Limb (tissue), 2 donors: ENCODE results near the gene ITGA2B.
"Not testable (repeated sequence)": the region's sequence is repeated elsewhere in the genome, so short reads cannot be mapped to it uniquely, and the experiment has no call there.

Experiments
- DNase-seq, 2 donors: peaks; one replicate each; pipeline ENCODE4 v3.0.0-alpha.2; 2016; ENCODE audit errors: extremely low spot score in 2 of 2

Gene ITGA2B

DNA sequence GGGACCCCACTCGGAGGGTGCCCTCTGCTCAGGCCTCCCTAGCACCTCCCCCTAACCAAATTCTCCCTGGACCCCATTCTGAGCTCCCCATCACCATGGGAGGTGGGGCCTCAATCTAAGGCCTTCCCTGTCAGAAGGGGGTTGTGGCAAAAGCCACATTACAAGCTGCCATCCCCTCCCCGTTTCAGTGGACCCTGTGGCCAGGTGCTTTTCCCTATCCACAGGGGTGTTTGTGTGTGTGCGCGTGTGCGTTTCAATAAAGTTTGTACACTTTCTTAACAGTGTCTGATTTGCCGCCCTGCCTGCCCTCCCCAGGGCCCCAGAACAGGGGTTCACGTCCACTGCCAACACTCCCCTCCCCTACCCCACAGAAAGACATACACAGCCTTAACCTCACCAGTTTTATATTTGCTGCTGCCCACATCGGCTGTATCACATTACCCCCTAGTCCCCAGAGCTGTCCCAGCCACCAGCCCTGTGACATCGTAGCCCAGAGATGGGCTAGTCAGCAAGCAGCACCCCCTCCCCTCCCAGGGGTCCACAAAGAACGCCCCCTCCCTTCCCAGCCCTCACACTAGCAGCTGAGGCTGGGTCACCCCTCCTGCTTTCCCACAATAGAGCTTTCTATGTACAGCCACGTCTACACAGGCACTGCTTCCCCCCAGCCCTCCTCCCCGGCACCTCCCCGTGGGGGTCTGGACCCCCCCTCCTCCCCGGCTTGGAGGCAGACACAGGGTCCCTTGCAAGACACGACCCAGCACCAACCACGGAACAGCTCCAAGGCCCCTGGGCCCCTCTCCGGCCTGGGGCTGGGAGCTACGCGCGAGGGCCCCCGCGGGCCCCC, 36.4 kb downstream of the ITGA2B start:
- DNase-seq, result peak in 1 of 2 donors; percentile 62

DNA sequence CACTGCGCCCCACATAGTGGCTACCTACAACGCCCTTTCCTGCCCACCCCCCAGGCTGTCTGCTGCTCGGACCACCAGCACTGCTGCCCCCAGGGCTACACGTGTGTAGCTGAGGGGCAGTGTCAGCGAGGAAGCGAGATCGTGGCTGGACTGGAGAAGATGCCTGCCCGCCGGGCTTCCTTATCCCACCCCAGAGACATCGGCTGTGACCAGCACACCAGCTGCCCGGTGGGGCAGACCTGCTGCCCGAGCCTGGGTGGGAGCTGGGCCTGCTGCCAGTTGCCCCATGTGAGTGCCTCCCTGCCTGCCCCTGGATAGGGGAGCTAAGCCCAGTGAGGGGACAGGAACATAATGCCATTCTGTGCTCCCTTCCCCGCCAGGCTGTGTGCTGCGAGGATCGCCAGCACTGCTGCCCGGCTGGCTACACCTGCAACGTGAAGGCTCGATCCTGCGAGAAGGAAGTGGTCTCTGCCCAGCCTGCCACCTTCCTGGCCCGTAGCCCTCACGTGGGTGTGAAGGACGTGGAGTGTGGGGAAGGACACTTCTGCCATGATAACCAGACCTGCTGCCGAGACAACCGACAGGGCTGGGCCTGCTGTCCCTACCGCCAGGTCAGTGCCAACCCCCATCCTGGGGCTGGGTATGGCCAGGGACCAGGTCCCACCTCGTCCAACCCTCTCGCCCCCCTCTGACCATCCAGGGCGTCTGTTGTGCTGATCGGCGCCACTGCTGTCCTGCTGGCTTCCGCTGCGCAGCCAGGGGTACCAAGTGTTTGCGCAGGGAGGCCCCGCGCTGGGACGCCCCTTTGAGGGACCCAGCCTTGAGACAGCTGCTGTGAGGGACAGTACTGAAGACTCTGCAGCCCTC, 37.3 kb downstream of the ITGA2B start:
- no peak for DNase-seq

DNA sequence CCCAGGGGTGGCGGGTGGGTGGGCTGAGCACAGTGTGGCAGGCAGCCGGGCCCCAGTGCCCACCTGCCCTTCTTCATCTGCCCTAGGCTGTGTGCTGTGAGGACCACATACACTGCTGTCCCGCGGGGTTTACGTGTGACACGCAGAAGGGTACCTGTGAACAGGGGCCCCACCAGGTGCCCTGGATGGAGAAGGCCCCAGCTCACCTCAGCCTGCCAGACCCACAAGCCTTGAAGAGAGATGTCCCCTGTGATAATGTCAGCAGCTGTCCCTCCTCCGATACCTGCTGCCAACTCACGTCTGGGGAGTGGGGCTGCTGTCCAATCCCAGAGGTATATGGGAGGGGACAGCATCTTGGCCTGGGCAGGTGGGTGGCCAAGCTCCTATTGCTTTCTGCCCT, 38.0 kb downstream of the ITGA2B start:
- DNase-seq, result no peak

DNA sequence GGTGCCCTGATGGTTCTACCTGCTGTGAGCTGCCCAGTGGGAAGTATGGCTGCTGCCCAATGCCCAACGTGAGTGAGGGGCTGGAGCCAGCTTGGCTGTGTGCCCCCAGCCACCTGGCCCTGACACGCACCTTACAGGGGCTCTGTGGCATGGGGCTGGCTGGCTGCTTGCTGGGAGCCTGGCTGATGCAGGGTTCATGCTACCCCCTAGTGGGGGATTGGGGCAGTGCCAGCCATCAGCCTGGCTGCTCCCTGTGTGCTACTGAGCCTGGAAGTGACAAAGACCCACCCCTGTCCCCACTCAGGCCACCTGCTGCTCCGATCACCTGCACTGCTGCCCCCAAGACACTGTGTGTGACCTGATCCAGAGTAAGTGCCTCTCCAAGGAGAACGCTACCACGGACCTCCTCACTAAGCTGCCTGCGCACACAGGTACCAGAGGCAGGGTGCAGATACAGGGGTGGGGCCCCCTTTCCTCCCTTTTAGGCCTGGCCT, 38.7 kb downstream of the ITGA2B start:
- peak in 1 of 2 donors; percentile 84 for DNase-seq

DNA sequence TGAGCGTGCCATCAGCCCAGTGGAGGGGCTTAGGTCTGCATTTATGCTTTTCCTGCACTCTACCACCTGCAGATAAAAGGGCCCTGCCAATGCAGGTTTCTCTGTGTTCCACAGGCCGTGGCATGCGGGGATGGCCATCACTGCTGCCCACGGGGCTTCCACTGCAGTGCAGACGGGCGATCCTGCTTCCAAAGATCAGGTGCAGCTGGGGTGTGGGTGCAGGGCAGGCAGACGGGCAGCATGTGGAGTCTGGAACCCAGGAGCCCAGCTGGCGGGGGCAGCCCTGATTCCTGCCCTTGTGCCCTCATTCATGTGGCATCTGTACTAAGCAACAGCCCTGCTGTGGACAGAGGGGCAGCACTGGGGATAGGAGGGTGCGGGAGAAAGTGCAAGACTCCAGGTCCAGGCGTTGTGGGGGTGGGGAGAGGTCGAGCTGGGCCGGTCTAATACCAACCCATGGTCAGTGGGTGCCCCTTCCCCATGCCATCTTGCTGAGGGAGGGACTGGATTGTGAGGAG, 39.8 kb downstream of the ITGA2B start:
- DNase-seq, result no peak

DNA sequence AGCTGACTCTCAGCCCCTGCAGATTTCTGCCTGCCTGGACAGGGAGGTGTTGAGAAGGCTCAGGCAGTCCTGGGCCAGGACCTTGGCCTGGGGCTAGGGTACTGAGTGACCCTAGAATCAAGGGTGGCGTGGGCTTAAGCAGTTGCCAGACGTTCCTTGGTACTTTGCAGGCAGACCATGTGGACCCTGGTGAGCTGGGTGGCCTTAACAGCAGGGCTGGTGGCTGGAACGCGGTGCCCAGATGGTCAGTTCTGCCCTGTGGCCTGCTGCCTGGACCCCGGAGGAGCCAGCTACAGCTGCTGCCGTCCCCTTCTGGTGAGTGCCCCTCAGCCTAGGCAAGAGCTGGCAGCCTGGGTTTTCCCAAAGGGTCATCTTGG, 40.5 kb downstream of the ITGA2B start:
- no peak for DNase-seq

DNA sequence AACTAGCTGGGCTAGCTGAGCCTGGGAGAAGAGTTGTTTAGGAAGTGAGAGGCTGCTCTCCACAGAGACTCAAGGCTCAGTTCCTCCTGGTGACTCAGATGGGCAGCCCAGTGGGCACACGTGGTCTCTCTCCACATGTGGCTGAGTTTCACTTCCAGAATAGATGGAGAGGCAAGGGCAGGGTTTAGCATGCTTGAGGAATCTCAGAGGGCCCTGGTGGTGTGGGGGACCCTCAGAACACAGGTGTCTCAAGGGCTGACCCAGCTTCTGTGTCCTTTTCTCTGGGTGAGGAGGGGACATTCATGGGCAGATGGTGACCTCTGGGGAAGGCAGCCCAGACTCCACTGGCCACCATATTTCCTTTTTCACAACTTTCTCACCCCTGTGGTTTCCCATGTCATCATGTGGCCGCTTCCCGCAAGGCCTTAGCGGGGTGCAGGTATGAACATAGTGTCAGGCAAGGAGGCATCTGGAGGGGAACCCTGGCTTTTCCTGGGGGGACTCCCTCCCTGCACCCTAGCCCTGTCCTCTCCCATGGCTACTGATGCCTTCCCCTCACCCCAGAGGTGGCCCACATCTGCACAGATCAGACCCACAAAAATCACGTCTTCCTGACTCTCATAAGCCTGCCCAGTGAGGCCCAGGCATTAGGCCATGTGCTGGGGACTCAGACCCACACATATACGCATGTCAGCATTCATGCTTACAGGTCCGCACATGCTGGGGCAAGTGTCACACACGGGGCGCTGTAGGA, 41.0 kb downstream of the ITGA2B start:
- DNase-seq, result no peak

DNA sequence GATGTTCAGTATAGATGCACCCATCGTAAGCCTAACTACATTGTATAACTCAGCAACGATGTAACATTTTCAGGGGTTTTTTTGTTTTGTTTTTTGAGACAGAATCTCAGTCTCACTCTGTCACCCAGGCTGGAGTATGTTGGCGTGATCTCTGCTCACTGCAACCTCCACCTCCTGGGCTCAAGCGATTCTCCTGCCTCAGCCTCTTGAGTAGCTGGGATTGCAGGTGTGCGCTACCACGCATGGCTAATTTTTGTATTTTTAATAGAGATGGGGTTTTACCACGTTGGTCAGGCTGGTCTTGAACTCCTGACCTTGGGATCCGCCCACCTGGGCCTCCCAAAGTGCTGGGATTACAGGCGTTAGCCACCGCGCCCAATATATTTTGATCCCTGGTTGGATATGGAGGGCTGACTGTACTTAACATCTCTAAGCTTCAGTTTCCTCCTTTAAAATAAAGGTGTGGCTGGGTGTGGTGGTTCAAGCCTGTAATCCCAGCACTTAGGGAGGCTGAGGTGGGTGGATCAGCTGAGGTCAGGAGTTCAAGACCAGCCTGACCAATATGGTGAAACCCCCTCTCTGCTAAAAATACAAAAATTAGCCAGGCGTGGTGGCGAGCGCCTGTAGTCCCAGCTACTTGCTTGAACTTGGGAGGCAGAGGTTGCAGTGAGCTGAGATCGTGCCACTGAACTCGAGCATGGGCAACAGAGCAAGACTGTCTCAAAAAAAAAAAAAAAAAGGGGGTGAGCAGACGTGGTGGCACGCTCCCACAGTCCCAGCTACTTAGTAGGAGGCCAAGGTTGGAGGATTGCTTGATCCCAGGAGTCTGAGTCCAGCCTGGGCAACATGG, 42.0 kb downstream of the ITGA2B start:
- DNase-seq, result not testable (repeated sequence)

DNA sequence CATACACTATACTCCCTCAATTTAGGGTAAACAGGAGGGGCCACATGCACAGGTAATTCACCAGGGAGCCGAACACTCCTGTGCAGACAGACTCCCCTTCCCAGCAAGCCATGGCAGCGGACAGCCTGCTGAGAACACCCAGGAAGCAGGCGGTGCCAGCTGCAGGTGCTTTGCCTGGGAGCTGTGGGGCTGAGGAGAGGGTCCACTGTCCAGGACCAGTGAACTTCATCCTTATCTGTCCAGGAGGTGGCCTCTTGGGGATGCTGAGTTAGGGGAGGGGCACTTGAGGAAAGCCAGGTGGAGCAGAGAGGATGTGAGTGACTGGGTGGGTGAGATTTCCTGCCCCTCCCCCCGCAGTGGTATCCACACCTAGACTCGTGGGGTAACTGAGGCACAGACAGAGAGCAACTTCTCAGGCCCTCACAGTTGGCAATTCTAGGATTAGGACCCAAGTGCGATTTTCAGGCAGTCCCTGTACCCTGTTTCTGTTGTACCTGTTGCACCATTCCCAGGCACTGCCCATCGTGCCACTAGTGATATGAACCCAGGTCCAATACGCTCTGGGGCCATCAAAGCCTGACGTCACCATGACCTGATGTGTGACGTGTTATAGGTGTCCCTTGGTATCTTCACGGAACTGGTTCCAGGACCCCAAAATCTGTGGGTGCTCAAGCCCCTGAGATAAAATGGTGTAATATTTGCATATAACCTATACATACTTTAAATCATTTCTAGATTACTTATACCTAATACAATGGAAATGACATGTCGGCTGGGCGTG, 43.2 kb downstream of the ITGA2B start:
- DNase-seq, result no peak

DNA sequence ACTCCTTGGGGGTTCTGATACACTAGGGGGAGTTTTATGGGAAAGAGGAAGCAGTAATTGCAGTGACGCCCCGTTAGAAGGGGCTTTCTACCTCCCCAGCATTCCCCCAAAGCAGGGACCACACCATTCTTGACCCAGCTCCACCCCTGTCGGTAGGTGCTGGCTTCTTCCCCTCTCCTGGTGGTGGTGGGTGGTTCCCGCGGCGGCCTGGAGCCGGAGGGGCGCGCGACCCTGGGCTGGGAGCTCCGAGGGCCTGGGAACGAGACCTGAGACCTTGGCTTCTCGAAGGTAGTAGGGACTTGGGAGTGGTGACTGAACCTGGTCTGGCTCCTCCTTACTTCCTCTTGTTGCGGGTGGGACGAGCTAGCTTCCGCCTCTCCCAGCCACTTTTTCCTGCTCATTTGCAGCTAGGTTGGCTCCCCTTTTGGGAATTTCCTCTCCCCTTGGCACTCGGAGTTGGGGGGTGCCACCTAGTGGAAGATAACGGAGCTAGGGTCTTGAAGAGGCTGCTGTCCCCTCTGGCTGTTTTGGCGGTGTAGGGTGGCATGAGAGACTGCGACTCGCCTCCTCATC, 43.9 kb downstream of the ITGA2B start:
- peak in 1 of 2 donors; percentile 73 for DNase-seq

DNA sequence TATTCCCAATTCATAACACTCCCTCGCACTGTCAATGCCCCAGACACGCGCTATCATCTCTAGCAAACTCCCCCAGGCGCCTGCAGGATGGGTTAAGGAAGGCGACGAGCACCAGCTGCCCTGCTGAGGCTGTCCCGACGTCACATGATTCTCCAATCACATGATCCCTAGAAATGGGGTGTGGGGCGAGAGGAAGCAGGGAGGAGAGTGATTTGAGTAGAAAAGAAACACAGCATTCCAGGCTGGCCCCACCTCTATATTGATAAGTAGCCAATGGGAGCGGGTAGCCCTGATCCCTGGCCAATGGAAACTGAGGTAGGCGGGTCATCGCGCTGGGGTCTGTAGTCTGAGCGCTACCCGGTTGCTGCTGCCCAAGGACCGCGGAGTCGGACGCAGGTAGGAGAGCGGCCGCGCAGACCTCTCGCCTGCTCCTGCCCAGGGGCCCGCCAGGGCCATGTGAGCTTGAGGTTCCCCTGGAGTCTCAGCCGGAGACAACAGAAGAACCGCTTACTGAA, 44.5 kb downstream of the ITGA2B start, which contains the start of gene GRN:
TSS of gene GRN (plus strand) at position 364 of the 515 bp plus-strand sequence. CDS start 3,863 bp downstream, outside the sequence.
- DNase-seq, result peak; percentile 95 to 99

DNA sequence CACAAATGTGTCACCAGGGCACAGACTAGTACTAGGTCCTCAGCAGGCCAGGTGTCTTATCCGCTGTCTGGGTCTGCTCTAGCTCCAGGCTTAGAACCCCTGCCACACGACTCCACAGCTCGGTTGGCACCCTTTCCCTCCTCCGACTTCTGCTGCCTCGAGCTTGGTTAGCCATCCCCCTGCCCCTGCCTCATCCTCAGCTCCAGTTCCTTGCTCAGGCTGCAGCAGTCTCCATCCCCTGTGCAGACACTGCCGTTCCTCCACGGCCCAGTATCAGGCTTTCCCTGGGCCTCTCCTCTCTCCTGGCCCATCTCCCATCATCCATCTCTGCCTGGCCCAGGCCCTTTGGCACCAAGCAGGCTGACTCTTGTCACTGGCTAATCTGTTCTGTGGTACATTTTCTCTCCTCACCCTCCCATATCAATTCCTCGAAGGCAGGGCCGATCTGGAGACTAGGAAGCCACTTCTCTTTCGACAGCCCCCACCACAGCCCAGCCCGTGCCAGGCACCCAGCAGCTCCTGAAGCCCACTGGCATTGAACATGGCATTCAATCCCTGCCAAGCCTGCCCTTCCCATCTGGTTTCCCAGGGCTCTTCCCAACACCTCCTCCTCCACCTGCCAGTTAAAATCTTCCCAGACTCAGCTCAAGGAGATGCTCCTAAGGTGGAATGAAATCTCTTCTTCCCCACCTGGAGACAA, 45.8 kb downstream of the ITGA2B start:
- no peak for DNase-seq

DNA sequence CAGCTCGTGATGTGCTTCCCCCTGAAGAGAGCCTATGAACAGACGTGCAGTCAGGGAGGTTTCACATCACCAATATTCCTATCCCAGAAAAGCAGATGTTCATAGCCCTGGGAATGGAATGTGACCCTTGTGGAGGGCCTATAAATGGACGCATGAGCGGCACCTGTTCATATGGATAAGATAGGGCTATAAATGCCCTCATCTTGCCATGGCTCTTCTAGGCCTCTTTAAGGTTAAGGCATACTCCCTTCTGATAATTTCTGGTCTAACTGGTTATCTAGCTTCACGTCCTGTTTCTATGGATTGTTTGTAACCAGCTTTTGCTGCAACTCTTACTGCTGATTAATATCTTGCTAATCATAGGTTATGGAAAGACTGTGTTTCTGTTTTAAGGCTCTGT, 48.9 kb downstream of the ITGA2B start:
- DNase-seq, result not testable (repeated sequence)

DNA sequence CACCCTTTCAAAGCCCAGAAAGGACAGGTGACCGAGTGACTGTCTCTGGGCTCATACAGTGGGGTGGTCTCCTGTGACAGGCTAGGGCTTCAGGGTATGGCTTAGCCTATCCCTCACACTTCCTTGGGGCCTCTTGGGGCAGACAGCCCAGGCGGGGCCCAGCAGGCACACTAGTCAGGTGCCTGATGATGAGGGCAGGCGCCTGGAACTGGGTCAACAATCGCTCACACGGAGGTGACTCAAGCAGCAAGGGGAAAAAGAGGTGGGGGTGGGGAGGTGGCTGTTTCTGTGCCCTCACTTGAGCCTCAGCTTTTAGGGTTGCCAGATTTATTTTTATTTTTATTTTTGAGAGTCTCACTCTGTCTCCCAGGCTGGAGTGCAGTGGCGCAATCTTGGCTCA, 50.7 kb downstream of the ITGA2B start:
- DNase-seq, result peak in 1 of 2 donors; percentile 19

DNA sequence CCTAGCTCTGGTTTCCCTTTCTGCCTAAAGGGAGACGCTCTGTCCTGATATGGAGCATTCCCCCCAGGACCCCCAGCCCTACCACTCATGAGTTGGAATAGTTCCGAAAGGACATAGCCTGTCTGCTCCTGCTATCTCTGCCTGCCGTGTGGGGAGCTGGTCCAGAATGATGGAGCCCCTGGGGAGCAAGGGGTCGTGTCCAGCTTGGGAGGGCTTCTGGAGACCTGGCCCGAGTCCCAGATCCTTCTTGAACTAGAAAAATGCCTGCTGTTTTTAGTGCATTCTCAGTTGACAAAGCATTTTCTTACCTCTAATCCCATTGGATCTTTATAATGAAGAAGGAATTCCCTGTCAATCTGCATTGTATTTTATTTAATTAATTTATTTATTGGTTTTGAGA, 53.5 kb downstream of the ITGA2B start:
- DNase-seq, result no peak

DNA sequence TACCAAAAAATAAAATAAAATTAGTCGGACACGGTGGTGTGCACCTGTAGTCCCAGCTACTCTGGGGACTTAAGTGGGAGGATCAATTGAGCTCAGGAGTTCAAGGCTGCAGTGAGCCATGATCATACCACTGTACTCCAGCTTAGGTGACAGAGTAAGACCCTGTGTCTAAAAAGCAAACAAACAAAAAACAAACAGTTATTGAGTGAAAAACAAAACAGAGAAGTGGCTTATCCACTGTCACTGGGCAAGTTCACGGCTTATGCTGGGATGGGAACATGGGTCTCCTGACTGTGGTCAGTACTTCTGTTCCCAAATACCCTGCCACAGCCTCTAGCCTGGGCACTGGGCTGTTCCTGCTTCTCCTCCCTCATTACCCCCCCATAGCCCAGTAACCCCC, 53.9 kb downstream of the ITGA2B start:
- no peak for DNase-seq

DNA sequence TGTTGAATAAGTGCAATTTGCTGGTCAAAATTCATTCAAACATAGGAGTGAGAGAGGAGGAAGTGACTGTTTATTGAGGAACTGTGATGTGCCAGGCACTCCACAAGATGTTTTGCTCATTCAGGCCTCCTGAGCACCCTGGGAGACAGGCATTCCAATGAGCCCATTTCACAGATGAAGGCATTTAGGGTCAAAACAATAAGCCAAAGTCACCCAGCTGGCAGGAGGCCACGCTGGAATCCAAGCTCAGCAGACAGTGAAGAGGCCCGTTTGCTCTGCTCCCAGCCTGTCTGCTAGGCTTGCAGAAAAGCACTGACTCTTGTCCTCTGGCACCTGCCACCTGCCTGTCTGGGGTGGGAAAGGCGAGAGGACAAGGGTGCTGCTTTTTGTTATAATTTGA, 54.7 kb downstream of the ITGA2B start:
- DNase-seq, result no peak

DNA sequence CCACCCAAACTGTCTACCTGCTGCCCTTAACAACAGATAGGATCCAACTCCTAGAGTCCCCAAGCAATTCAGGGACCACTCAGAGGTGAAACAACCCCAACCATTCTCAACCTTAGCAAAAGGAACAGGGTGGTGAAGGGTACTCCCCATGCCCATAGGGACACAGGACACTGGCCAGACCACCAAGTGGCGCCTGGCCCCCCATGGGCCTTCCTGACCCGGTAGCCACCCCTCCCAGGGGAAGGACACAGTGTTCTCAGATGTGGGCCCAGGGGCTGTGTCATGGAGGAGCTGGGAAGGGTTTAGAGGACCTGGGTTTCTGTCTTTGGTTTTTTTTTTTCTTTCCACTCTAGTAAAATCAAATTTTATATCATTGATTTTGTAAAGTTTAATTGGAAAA, 55.1 kb downstream of the ITGA2B start:
- DNase-seq, result no peak
